Activated CD8-positive, alpha-beta memory T cell treated with anti-CD3 and anti-CD28 coated beads, Interleukin-2, amount 50 U/mL, for 24 hours (primary cell): ENCODE results near the gene ACIN1.
"Not testable (repeated sequence)": the region's sequence is repeated elsewhere in the genome, so short reads cannot be mapped to it uniquely, and the experiment has no call there.

Source experiments
- DNase-seq: peaks from one replicate; pipeline ENCODE4 v3.0.0-alpha.2; 2020; ENCODE audit errors: extremely low read depth

ACIN1 gene

GRCh38 chr14:23015618-23016017 is 79.3 kb downstream of the ACIN1 start:
- DNase-seq, result no peak

DNA sequence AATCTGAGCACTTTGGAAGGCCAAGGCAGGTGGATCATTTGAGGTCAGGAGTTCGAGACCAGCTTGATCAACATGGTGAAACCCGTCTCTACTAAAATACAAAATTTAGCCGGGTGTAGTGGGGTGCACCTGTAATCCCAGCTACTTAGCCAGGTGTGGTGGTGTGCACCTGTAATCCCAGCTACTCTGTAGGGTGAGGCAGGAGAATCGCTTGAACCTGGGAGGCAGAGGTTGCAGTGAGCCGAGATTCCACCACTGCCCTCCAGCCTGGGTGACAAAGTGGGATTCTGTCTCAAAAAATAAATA is 81.2 kb downstream of the ACIN1 start:
- DNase-seq, result not testable (repeated sequence)

DNA sequence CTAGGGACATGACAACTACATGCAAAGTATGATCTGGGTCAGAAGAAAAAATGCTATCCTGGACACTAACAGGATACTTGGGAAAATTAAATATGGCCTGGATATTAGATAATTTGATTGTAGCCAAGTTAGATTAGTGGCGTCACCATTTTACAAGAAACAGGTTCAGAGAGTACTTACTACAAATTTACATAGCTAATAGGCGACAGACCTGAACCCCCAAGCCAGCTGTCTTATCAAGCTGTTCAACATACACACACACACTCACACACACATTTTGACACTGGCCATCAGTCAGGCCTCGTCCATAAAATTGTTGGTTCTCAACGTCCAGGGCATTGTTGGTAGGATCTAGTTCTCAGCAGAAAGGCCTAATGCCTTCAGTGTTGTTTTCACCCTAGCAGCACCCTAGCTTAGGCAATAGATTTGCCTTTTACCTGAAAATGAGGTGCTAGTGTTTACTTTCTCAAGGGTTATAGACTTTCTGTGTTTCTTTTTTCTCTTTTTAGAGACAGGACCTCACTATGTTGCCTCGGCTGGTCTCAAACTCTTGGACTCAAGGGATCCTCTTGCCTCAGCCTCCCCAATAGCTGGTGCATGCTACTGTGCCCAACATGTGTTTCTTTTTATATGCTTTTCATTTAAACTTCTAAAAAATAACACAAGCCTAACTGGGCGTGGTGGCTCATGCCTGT is 81.7 kb downstream of the ACIN1 start:
- DNase-seq, result no peak

- peak; percentile 66 for DNase-seq
These were observed 84.8 kb downstream of the ACIN1 start, which contains the start of gene C14orf93 for GRCh38 chr14:23009939-23010726. TSS of gene C14orf93 (minus strand) at chr14:23010143. CDS start at chr14:22999023, 11,120 bp downstream.

GRCh38 chr14:23009483-23009938 is 85.4 kb downstream of the ACIN1 start:
- DNase-seq, result no peak

- DNase-seq, result no peak
These were observed 86.1 kb downstream of the ACIN1 start for GRCh38 chr14:23008831-23009230.
